H1 (cell line): ENCODE data around the gene RNASE4. TPM values are rescaled to one million over a fixed set of nuclear protein-coding genes. Genes with fewer than 3 reads are reported as not detected.

Experiments
- CHD7 ChIP-seq: fragments of 300-600 bp; sonication (generic); IDR thresholded peaks from 2 replicates; pipeline ENCODE4 v1.7.1; 2012; ENCODE audit warnings: low read length, moderate library complexity, mild to moderate bottlenecking, inconsistent platforms; ENCODE audit not compliant: insufficient replicate concordance
- HDAC6 ChIP-seq: IDR thresholded peaks from one replicate; pipeline ENCODE4 v1.7.1; 2012; ENCODE audit warnings: low read depth, mild to moderate bottlenecking, inconsistent platforms, low read length, moderate library complexity
- KDM1A ChIP-seq: fragments of 200-600, 300-600 bp; sonication (generic); IDR thresholded peaks from 2 replicates; pipeline ENCODE4 v1.7.1; 2016; ENCODE audit warnings: mild to moderate bottlenecking, low read length, borderline replicate concordance
- POU5F1 ChIP-seq: IDR thresholded peaks from 2 replicates; pipeline ENCODE4 v1.6.1; 2011; ENCODE audit warnings: low read depth, mild to moderate bottlenecking, low read length, moderate library complexity
- SUZ12 ChIP-seq: fragments of 200-600 bp; sonication (generic); IDR thresholded peaks from 2 replicates; pipeline ENCODE4 v1.6.1; 2012; ENCODE audit warnings: mild to moderate bottlenecking, inconsistent platforms, low read length, moderate library complexity, mixed read lengths
- TAF7 ChIP-seq: optimal IDR thresholded peaks from 2 replicates; pipeline ENCODE3; 2011; ENCODE audit warnings: low read depth, mild to moderate bottlenecking, inconsistent platforms, low read length, moderate library complexity, borderline replicate concordance
- TBP ChIP-seq: IDR thresholded peaks from 2 replicates; pipeline ENCODE4 v1.6.1; 2011; ENCODE audit warnings: low read depth, low read length, improper control_type of control experiment
- polyA plus RNA-seq, 7 experiments: library from polyadenylated mRNA; depleted of rRNA in 3 of 7; stranded (reverse) in 5 of 7; unstranded in 2 of 7; fragments of >200 nt in 5 of 7; fragments of 200-250 nt in 2 of 7; gene quantifications; 1 replicate in 5 of 7; 2 replicates in 1 of 7; 4 replicates in 1 of 7; pipeline versions ENCODE4 v1.2.1 to v1.2.3, GENCODE V29; 2011 to 2013; ENCODE audit warnings: missing spikeins in 2 of 7, mixed read lengths in 2 of 7
- total RNA-seq: library from RNA; stranded (reverse); fragmentation: NEBNext Ultra II Directional; extraction: Animal tissue kit (Norgen Biotek cat#: 25700); gene quantifications from 2 replicates; pipeline ENCODE4 v1.2.1, GENCODE V29; 2021

RNASE4 gene
- total and polyA plus RNA-seq, 2 of the 8 experiments (the other 6 are each of a cell fraction or from before 2014, with no cell fraction given) = 0.61 to 3.5 TPM

- TF ChIP-seq CHD7 (no peak), TBP (no peak), POU5F1 (no peak), KDM1A (no peak), HDAC6 (no peak), SUZ12 (no peak), TAF7 (no peak)
- TF ChIP-seq, all 59 proteins: peak for 0
Observed at GRCh38 chr14:20733684-20734429, 49.5 kb downstream of the RNASE4 start (continued).
